CD14-positive monocyte (primary cell): ENCODE data around the gene SOBP. TPM values are rescaled to one million over a fixed set of nuclear protein-coding genes. Genes with fewer than 3 reads are reported as not detected.
"Not testable (repeated sequence)": the region's sequence is repeated elsewhere in the genome, so short reads cannot be mapped to it uniquely, and the experiment has no call there.

Source experiments
- DNase-seq, 3 donors: peaks; one replicate each; pipeline ENCODE4 v3.0.0-alpha.2; 2011 to 2022
- H2AFZ ChIP-seq: 2 replicates; pipeline ENCODE4 v1.6.0; 2012; ENCODE audit warnings: mild to moderate bottlenecking, low read depth, low read length, inconsistent platforms; ENCODE audit not compliant: insufficient read depth, poor library complexity, severe bottlenecking
- H3K27ac ChIP-seq, 2 donors: 1 replicate in 1 of 2; 2 replicates in 1 of 2; pipeline ENCODE4 v1.5.1; 2012 to 2013; ENCODE audit warnings: low read length in 2 of 2, control low read depth in 1 of 2, inconsistent platforms in 1 of 2, low read depth in 1 of 2, mild to moderate bottlenecking in 1 of 2
- H3K27me3 ChIP-seq, 2 donors: one replicate each; pipeline versions ENCODE4 v1.6.0 to v1.6.1; 2011 to 2013; ENCODE audit warnings: low read length in 2 of 2; ENCODE audit not compliant: control insufficient read depth in 2 of 2, insufficient read depth in 2 of 2
- H3K36me3 ChIP-seq, 2 donors: replicated peaks in 1 of 2; 1 replicate in 1 of 2; 2 replicates in 1 of 2; pipeline versions ENCODE4 v1.5.1 to v1.6.1; 2012 to 2013; ENCODE audit warnings: low read length in 2 of 2, control low read depth in 1 of 2, inconsistent platforms in 1 of 2, mild to moderate bottlenecking in 1 of 2; ENCODE audit not compliant: insufficient read depth in 2 of 2, control insufficient read depth in 1 of 2
- H3K4me1 ChIP-seq, 2 donors: 1 replicate in 1 of 2; 2 replicates in 1 of 2; pipeline versions ENCODE4 v1.5.1 to v1.6.1; 2012 to 2013; ENCODE audit warnings: low read length in 2 of 2, control low read depth in 1 of 2, inconsistent platforms in 1 of 2, mild to moderate bottlenecking in 1 of 2, moderate library complexity in 1 of 2; ENCODE audit not compliant: insufficient read depth in 2 of 2, control insufficient read depth in 1 of 2
- H3K4me2 ChIP-seq: replicated peaks from 2 replicates; pipeline ENCODE3; 2012; ENCODE audit warnings: low read length, moderate library complexity, mild to moderate bottlenecking; ENCODE audit not compliant: poor library complexity, severe bottlenecking; ENCODE audit errors: extremely low read depth
- H3K4me3 ChIP-seq, 3 experiments: fragments of 200-600 bp in 1 of 3; sonication (generic) in 1 of 3; replicated peaks in 1 of 3; 1 replicate in 2 of 3; 2 replicates in 1 of 3; pipeline ENCODE4 v1.5.1; 2011 to 2013; ENCODE audit warnings: low read length in 3 of 3, mild to moderate bottlenecking in 3 of 3, control low read depth in 2 of 3, low read depth in 2 of 3, inconsistent platforms in 1 of 3, moderate library complexity in 1 of 3
- H3K79me2 ChIP-seq: 2 replicates; pipeline ENCODE4 v1.6.0; 2012; ENCODE audit warnings: mild to moderate bottlenecking, control low read depth, inconsistent platforms, low read length, moderate library complexity; ENCODE audit not compliant: insufficient read depth
- H3K9ac ChIP-seq: 2 replicates; pipeline ENCODE4 v1.6.0; 2017; ENCODE audit warnings: low read length, mild to moderate bottlenecking; ENCODE audit not compliant: insufficient read depth, poor library complexity, severe bottlenecking
- H3K9me3 ChIP-seq, 2 donors: replicated peaks in 1 of 2; 1 replicate in 1 of 2; 2 replicates in 1 of 2; pipeline versions ENCODE4 v1.5.1 to v1.6.1; 2012 to 2013; ENCODE audit warnings: low read length in 2 of 2, control low read depth in 1 of 2; ENCODE audit not compliant: control insufficient read depth in 1 of 2, insufficient read depth in 1 of 2
- H4K20me1 ChIP-seq: 2 replicates; pipeline ENCODE4 v1.6.0; 2012; ENCODE audit warnings: mild to moderate bottlenecking, low read length, control low read depth, moderate library complexity; ENCODE audit not compliant: insufficient read depth
- H3K27ac Mint-ChIP-seq, 7 donors: one replicate each; pipeline ENCODE4 v1.8.0; 2020; ENCODE audit warnings: mild to moderate bottlenecking in 7 of 7, mixed read lengths in 7 of 7, moderate library complexity in 6 of 7, inconsistent platforms in 2 of 7
- H3K27me3 Mint-ChIP-seq, 3 donors: one replicate each; pipeline ENCODE4 v1.8.0; 2021 to 2022; ENCODE audit warnings: low read depth in 3 of 3, mild to moderate bottlenecking in 3 of 3, mixed read lengths in 3 of 3, moderate library complexity in 3 of 3, inconsistent platforms in 1 of 3
- H3K36me3 Mint-ChIP-seq, 2 donors: one replicate each; pipeline ENCODE4 v1.8.0; 2020; ENCODE audit warnings: mixed read lengths in 2 of 2, inconsistent platforms in 1 of 2, mild to moderate bottlenecking in 1 of 2
- H3K4me1 Mint-ChIP-seq: one replicate; pipeline ENCODE4 v1.8.0; 2020; ENCODE audit warnings: mild to moderate bottlenecking, mixed read lengths
- H3K4me3 Mint-ChIP-seq, 2 donors: one replicate each; pipeline ENCODE4 v1.8.0; 2020; ENCODE audit warnings: mild to moderate bottlenecking in 2 of 2, mixed read lengths in 2 of 2, moderate library complexity in 1 of 2
- H3K9me3 Mint-ChIP-seq, 7 donors: one replicate each; pipeline ENCODE4 v1.8.0; 2020 to 2022; ENCODE audit warnings: mixed read lengths in 7 of 7, mild to moderate bottlenecking in 6 of 7, moderate library complexity in 6 of 7, inconsistent platforms in 2 of 7
- CTCF ChIP-seq: fragments of 200-600 bp; IDR thresholded peaks from one replicate; pipeline ENCODE4 v1.8.0; 2022; ENCODE audit warnings: antibody characterized with exemption, mild to moderate bottlenecking
- WGBS: methylation state at CpG from one replicate; pipeline ENCODE4 v1.1.5; 2013; ENCODE audit warnings: missing lambda C conversion rate; ENCODE audit not compliant: insufficient coverage; 5-methylcytosine and 5-hydroxymethylcytosine counted together
- intact Hi-C, 2 donors: fragments of 100-400 bp; cut with micrococcal nuclease; formaldehyde crosslinking; loops; one replicate each; pipeline versions ENCODE4 v1.15.0 to v1.15.1; 2023
- polyA plus RNA-seq, 3 donors: library from polyadenylated mRNA; depleted of rRNA in 1 of 3; unstranded in 2 of 3; stranded (reverse) in 1 of 3; fragments of 300-500 nt in 2 of 3; fragments of >200 nt in 1 of 3; fragmentation: Illumina TruSeq in 2 of 3; gene quantifications; 1 replicate in 2 of 3; 2 replicates in 1 of 3; pipeline ENCODE4 v1.2.3, GENCODE V29; 2012 to 2021

Gene SOBP
- polyA plus RNA-seq, 3 donors, result not detected

- H3K27ac Mint-ChIP-seq, result no peak overlapping the region
- no peaks in the 10 kb centered on the region for H3K4me1 ChIP-seq
- WGBS, result 100% methylated on average over 2 of the region's 5 CpGs
These were observed 16.3 kb upstream of the SOBP start for GRCh38 chr6:107473660-107474059.

GRCh38 chr6:107475360-107475759, 14.6 kb upstream of the SOBP start:
- H4K20me1 ChIP-seq, H3K36me3 ChIP-seq, H3K36me3 Mint-ChIP-seq, H3K79me2 ChIP-seq, H3K4me3 ChIP-seq, DNase-seq, H2AFZ ChIP-seq, H3K4me1 ChIP-seq, H3K4me3 Mint-ChIP-seq, H3K9me3 ChIP-seq, H3K4me2 ChIP-seq, H3K27ac Mint-ChIP-seq, H3K9ac ChIP-seq, intact Hi-C loops, H3K4me1 Mint-ChIP-seq, H3K9me3 Mint-ChIP-seq, H3K27ac ChIP-seq: not testable (repeated sequence)
- H3K27me3 ChIP-seq, result peaks cover 8 to 19% of the 10 kb centered on the region in 2 donors
- 100% methylated on average over 2 of the region's 3 CpGs for WGBS
- H3K27me3 Mint-ChIP-seq, result peaks cover 11 to 26% (median 19%) of the 10 kb centered on the region in 3 donors

More at GRCh38 chr6:107473660-107474059, 16.3 kb upstream of the SOBP start:
- Histone ChIP-seq H3K4me3 (no peak overlapping the region), H3K4me2 (no peak overlapping the region), H3K79me2 (no peaks in the 10 kb centered on the region), H3K27ac (no peak overlapping the region), H3K36me3 (no peaks in the 10 kb centered on the region), H4K20me1 (no peaks in the 10 kb centered on the region), H3K9ac (no peak overlapping the region), H3K9me3 (no peaks in the 10 kb centered on the region), H3K27me3 (peaks cover 5 to 13% of the 10 kb centered on the region in 2 donors), H2AFZ (no peak overlapping the region)
- H3K4me1 Mint-ChIP-seq, result no peaks in the 10 kb centered on the region
- peaks cover 8 to 17% (median 14%) of the 10 kb centered on the region in 3 donors for H3K27me3 Mint-ChIP-seq
- H3K4me3 Mint-ChIP-seq, result no peak overlapping the region
- no peaks in the 10 kb centered on the region for H3K36me3 Mint-ChIP-seq
- H3K9me3 Mint-ChIP-seq, result peaks cover 0 to 2% (median 0%) of the 10 kb centered on the region in 7 donors
- intact Hi-C loops, result no loop called here
- TF ChIP-seq CTCF, result no peak
- DNase-seq, result no peak

- H3K27me3 ChIP-seq, result peaks cover 13 to 24% of the 10 kb centered on the region in 2 donors
- intact Hi-C loops, DNase-seq, H3K79me2 ChIP-seq, H3K36me3 Mint-ChIP-seq, H3K9me3 ChIP-seq, H3K4me2 ChIP-seq, H3K9ac ChIP-seq, H3K9me3 Mint-ChIP-seq, H4K20me1 ChIP-seq, H3K27ac ChIP-seq, H3K4me3 ChIP-seq, H3K4me1 ChIP-seq, H2AFZ ChIP-seq, H3K4me1 Mint-ChIP-seq, H3K27ac Mint-ChIP-seq, H3K4me3 Mint-ChIP-seq, H3K36me3 ChIP-seq: not testable (repeated sequence)
- peaks cover 16 to 30% (median 21%) of the 10 kb centered on the region in 3 donors for H3K27me3 Mint-ChIP-seq
- WGBS, result no CpG with 5 or more reads among the region's 3 CpGs
These were observed 14.1 kb upstream of the SOBP start for GRCh38 chr6:107475826-107476225.
